CD14-positive monocyte (primary cell): ENCODE measurements around the gene HMHB1. TPM values are rescaled to one million over a fixed set of nuclear protein-coding genes. Genes with fewer than 3 reads are reported as not detected.

ENCODE experiments used
- DNase-seq, 3 donors: peaks; one replicate each; pipeline ENCODE4 v3.0.0-alpha.2; 2011 to 2022
- H2AFZ ChIP-seq: 2 replicates; pipeline ENCODE4 v1.6.0; 2012; ENCODE audit warnings: mild to moderate bottlenecking, low read depth, low read length, inconsistent platforms; ENCODE audit not compliant: insufficient read depth, poor library complexity, severe bottlenecking
- H3K27ac ChIP-seq, 2 donors: 1 replicate in 1 of 2; 2 replicates in 1 of 2; pipeline ENCODE4 v1.5.1; 2012 to 2013; ENCODE audit warnings: low read length in 2 of 2, control low read depth in 1 of 2, inconsistent platforms in 1 of 2, low read depth in 1 of 2, mild to moderate bottlenecking in 1 of 2
- H3K27me3 ChIP-seq, 2 donors: one replicate each; pipeline versions ENCODE4 v1.6.0 to v1.6.1; 2011 to 2013; ENCODE audit warnings: low read length in 2 of 2; ENCODE audit not compliant: control insufficient read depth in 2 of 2, insufficient read depth in 2 of 2
- H3K36me3 ChIP-seq, 2 donors: replicated peaks in 1 of 2; 1 replicate in 1 of 2; 2 replicates in 1 of 2; pipeline versions ENCODE4 v1.5.1 to v1.6.1; 2012 to 2013; ENCODE audit warnings: low read length in 2 of 2, control low read depth in 1 of 2, inconsistent platforms in 1 of 2, mild to moderate bottlenecking in 1 of 2; ENCODE audit not compliant: insufficient read depth in 2 of 2, control insufficient read depth in 1 of 2
- H3K4me1 ChIP-seq, 2 donors: 1 replicate in 1 of 2; 2 replicates in 1 of 2; pipeline versions ENCODE4 v1.5.1 to v1.6.1; 2012 to 2013; ENCODE audit warnings: low read length in 2 of 2, control low read depth in 1 of 2, inconsistent platforms in 1 of 2, mild to moderate bottlenecking in 1 of 2, moderate library complexity in 1 of 2; ENCODE audit not compliant: insufficient read depth in 2 of 2, control insufficient read depth in 1 of 2
- H3K4me2 ChIP-seq: replicated peaks from 2 replicates; pipeline ENCODE3; 2012; ENCODE audit warnings: low read length, moderate library complexity, mild to moderate bottlenecking; ENCODE audit not compliant: poor library complexity, severe bottlenecking; ENCODE audit errors: extremely low read depth
- H3K4me3 ChIP-seq, 3 experiments: fragments of 200-600 bp in 1 of 3; sonication (generic) in 1 of 3; replicated peaks in 1 of 3; 1 replicate in 2 of 3; 2 replicates in 1 of 3; pipeline ENCODE4 v1.5.1; 2011 to 2013; ENCODE audit warnings: low read length in 3 of 3, mild to moderate bottlenecking in 3 of 3, control low read depth in 2 of 3, low read depth in 2 of 3, inconsistent platforms in 1 of 3, moderate library complexity in 1 of 3
- H3K79me2 ChIP-seq: 2 replicates; pipeline ENCODE4 v1.6.0; 2012; ENCODE audit warnings: mild to moderate bottlenecking, control low read depth, inconsistent platforms, low read length, moderate library complexity; ENCODE audit not compliant: insufficient read depth
- H3K9ac ChIP-seq: 2 replicates; pipeline ENCODE4 v1.6.0; 2017; ENCODE audit warnings: low read length, mild to moderate bottlenecking; ENCODE audit not compliant: insufficient read depth, poor library complexity, severe bottlenecking
- H3K9me3 ChIP-seq, 2 donors: replicated peaks in 1 of 2; 1 replicate in 1 of 2; 2 replicates in 1 of 2; pipeline versions ENCODE4 v1.5.1 to v1.6.1; 2012 to 2013; ENCODE audit warnings: low read length in 2 of 2, control low read depth in 1 of 2; ENCODE audit not compliant: control insufficient read depth in 1 of 2, insufficient read depth in 1 of 2
- H4K20me1 ChIP-seq: 2 replicates; pipeline ENCODE4 v1.6.0; 2012; ENCODE audit warnings: mild to moderate bottlenecking, low read length, control low read depth, moderate library complexity; ENCODE audit not compliant: insufficient read depth
- H3K27ac Mint-ChIP-seq, 7 donors: one replicate each; pipeline ENCODE4 v1.8.0; 2020; ENCODE audit warnings: mild to moderate bottlenecking in 7 of 7, mixed read lengths in 7 of 7, moderate library complexity in 6 of 7, inconsistent platforms in 2 of 7
- H3K27me3 Mint-ChIP-seq, 3 donors: one replicate each; pipeline ENCODE4 v1.8.0; 2021 to 2022; ENCODE audit warnings: low read depth in 3 of 3, mild to moderate bottlenecking in 3 of 3, mixed read lengths in 3 of 3, moderate library complexity in 3 of 3, inconsistent platforms in 1 of 3
- H3K36me3 Mint-ChIP-seq, 2 donors: one replicate each; pipeline ENCODE4 v1.8.0; 2020; ENCODE audit warnings: mixed read lengths in 2 of 2, inconsistent platforms in 1 of 2, mild to moderate bottlenecking in 1 of 2
- H3K4me1 Mint-ChIP-seq: one replicate; pipeline ENCODE4 v1.8.0; 2020; ENCODE audit warnings: mild to moderate bottlenecking, mixed read lengths
- H3K4me3 Mint-ChIP-seq, 2 donors: one replicate each; pipeline ENCODE4 v1.8.0; 2020; ENCODE audit warnings: mild to moderate bottlenecking in 2 of 2, mixed read lengths in 2 of 2, moderate library complexity in 1 of 2
- H3K9me3 Mint-ChIP-seq, 7 donors: one replicate each; pipeline ENCODE4 v1.8.0; 2020 to 2022; ENCODE audit warnings: mixed read lengths in 7 of 7, mild to moderate bottlenecking in 6 of 7, moderate library complexity in 6 of 7, inconsistent platforms in 2 of 7
- WGBS: methylation state at CpG from one replicate; pipeline ENCODE4 v1.1.5; 2013; ENCODE audit warnings: missing lambda C conversion rate; ENCODE audit not compliant: insufficient coverage; 5-methylcytosine and 5-hydroxymethylcytosine counted together
- intact Hi-C, 2 donors: fragments of 100-400 bp; cut with micrococcal nuclease; formaldehyde crosslinking; loops; one replicate each; pipeline versions ENCODE4 v1.15.0 to v1.15.1; 2023
- polyA plus RNA-seq, 3 donors: library from polyadenylated mRNA; depleted of rRNA in 1 of 3; unstranded in 2 of 3; stranded (reverse) in 1 of 3; fragments of 300-500 nt in 2 of 3; fragments of >200 nt in 1 of 3; fragmentation: Illumina TruSeq in 2 of 3; gene quantifications; 1 replicate in 2 of 3; 2 replicates in 1 of 3; pipeline ENCODE4 v1.2.3, GENCODE V29; 2012 to 2021
- TF ChIP-seq, protein P1 (sequence below): fragments of 200-600 bp; IDR thresholded peaks from one replicate; pipeline ENCODE4 v1.8.0; 2022; ENCODE audit warnings: antibody characterized with exemption, mild to moderate bottlenecking

Gene HMHB1
- polyA plus RNA-seq, 3 donors: not detected

DNA sequence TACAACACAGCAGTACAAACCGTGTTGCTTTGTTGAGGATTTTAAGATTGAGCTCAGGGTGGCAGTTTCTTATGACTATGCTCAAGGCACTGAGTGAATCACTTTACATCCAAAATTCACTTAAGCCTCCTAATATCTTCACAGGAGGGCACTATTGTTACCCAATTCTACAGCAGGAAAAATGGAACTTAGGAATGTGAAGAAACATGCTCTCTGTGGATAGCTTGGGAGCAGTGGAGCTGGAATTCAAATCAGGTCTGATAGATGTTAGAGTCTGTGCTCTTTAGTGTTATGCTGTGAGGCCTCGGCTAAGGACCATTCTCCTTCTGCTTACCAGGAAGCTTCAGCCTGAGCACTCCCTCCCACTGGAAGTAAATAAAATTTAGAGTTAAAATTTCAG is 18.7 kb upstream of the HMHB1 start:
- no peaks in the 10 kb centered on the region for H3K27me3 ChIP-seq
- Mint-ChIP-seq H3K36me3 (no peaks in the 10 kb centered on the region), H3K4me3 (no peak overlapping the region), H3K9me3 (peaks cover 0 to 4% (median 2%) of the 10 kb centered on the region in 7 donors), H3K4me1 (peaks cover 40% of the 10 kb centered on the region), H3K27ac (peak overlapping the region in 1 of 7 donors; percentile 12), H3K27me3 (peaks cover 0 to 4% (median 2%) of the 10 kb centered on the region in 3 donors)
- H3K4me1 ChIP-seq: peaks cover 34 to 37% of the 10 kb centered on the region in 2 donors
- no CpG with 5 or more reads among the region's 2 CpGs for WGBS
- no peaks in the 10 kb centered on the region for H3K36me3 ChIP-seq
- TF ChIP-seq, protein P1, sequence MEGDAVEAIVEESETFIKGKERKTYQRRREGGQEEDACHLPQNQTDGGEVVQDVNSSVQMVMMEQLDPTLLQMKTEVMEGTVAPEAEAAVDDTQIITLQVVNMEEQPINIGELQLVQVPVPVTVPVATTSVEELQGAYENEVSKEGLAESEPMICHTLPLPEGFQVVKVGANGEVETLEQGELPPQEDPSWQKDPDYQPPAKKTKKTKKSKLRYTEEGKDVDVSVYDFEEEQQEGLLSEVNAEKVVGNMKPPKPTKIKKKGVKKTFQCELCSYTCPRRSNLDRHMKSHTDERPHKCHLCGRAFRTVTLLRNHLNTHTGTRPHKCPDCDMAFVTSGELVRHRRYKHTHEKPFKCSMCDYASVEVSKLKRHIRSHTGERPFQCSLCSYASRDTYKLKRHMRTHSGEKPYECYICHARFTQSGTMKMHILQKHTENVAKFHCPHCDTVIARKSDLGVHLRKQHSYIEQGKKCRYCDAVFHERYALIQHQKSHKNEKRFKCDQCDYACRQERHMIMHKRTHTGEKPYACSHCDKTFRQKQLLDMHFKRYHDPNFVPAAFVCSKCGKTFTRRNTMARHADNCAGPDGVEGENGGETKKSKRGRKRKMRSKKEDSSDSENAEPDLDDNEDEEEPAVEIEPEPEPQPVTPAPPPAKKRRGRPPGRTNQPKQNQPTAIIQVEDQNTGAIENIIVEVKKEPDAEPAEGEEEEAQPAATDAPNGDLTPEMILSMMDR: no peak
- peak in 1 of 3 donors; percentile 8 for DNase-seq
- no peak overlapping the region for H2AFZ ChIP-seq
- no peaks in the 10 kb centered on the region for H4K20me1 ChIP-seq
- no peaks in the 10 kb centered on the region for H3K79me2 ChIP-seq
- intact Hi-C loops: loop anchor here in 1 of 2 donors (10.0 kb wide), 1 partner anchor 358 kb away; no protein-coding TSS in a partner anchor
- H3K4me2 ChIP-seq: no peak overlapping the region
- H3K4me3 ChIP-seq: no peak overlapping the region
- H3K9ac ChIP-seq: no peak overlapping the region
- no peaks in the 10 kb centered on the region for H3K9me3 ChIP-seq
- H3K27ac ChIP-seq: no peak overlapping the region

DNA sequence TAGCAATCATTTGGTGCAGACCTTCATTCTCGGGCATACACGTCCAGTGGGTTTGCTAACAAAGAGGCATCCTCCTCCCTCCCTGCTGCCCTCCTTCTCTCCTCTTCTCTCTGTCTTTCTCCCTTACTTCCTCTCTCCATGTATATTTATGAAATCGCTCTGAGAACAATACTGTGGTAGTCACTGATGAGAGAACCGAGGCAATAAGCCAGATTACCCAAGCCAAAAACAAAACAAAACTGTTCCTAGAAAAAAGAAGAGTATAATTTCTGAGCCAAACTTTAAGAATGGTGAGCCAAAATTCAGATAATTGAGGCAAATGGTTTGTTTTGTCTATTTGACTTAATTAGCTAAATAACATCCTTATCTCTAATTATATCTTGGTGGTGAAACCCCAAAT is 15.8 kb upstream of the HMHB1 start:
- no peak overlapping the region for H3K4me3 ChIP-seq
- no CpG with 5 or more reads among the region's 4 CpGs for WGBS
- no peak overlapping the region for H3K4me2 ChIP-seq
- no peak for DNase-seq
- Mint-ChIP-seq H3K27me3 (peaks cover 0 to 4% (median 0%) of the 10 kb centered on the region in 3 donors), H3K4me3 (no peak overlapping the region), H3K4me1 (peaks cover 44% of the 10 kb centered on the region), H3K27ac (peak overlapping the region in 4 of 7 donors; percentile 25 to 88 (median 71)), H3K36me3 (no peaks in the 10 kb centered on the region), H3K9me3 (peaks cover 0 to 2% (median 0%) of the 10 kb centered on the region in 7 donors)
- H3K36me3 ChIP-seq: no peaks in the 10 kb centered on the region
- no peaks in the 10 kb centered on the region for H3K9me3 ChIP-seq
- intact Hi-C loops: loop anchor here in 1 of 2 donors (10.0 kb wide), 1 partner anchor 361 kb away; no protein-coding TSS in a partner anchor
- no peaks in the 10 kb centered on the region for H3K79me2 ChIP-seq
- no peaks in the 10 kb centered on the region for H3K27me3 ChIP-seq
- no peak overlapping the region for H3K27ac ChIP-seq
- no peaks in the 10 kb centered on the region for H4K20me1 ChIP-seq
- H3K4me1 ChIP-seq: peaks cover 34 to 37% of the 10 kb centered on the region in 2 donors
- H2AFZ ChIP-seq: no peak overlapping the region
- H3K9ac ChIP-seq: no peak overlapping the region
- TF ChIP-seq, protein P1: no peak
